ENCODE data around the gene TBCK.

Gene TBCK

DNA sequence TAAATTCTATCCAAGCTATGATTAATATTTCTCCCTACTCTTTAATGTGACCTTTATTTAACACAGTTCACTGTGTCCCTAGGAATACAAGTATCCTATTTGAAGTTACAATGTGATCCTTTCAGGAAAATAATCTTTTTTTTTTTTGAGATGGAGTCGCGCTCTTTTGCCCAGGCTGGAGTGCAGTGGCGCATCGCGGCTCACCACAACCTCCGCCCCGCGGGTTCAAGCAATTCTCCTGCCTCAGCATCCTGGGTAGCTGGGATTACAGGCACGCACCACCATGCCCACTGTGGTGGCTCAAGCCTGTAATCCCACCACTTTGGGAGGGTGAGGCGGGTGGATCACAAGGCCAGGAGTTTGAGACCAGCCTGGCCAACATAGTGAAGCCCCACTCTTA lies 21.9 kb downstream of the TBCK start:
- Histone ChIP-seq H3K4me2 (no peak overlapping the region), H3K4me3 (no peak overlapping the region), H3K4me1 (no peaks in the 10 kb centered on the region), H3K36me3 (peaks cover 62% of the 10 kb centered on the region), H3K9me3 (no peaks in the 10 kb centered on the region), H4K20me1 (no peaks in the 10 kb centered on the region), H3K27me3 (no peaks in the 10 kb centered on the region), H3K27ac (no peak overlapping the region), H3K9ac (no peak overlapping the region)
- TF ChIP-seq Cebpa-rat (IDR thresholded peaks at IDR 0.05), result no peak

- no peak for TF ChIP-seq Cebpa-rat (IDR thresholded peaks at IDR 0.05)
- H3K4me3 ChIP-seq, result no peak overlapping the region
- peaks cover 66% of the 10 kb centered on the region for H3K36me3 ChIP-seq
- H4K20me1 ChIP-seq, result no peaks in the 10 kb centered on the region
- no peak overlapping the region for H3K27ac ChIP-seq
- no peak overlapping the region for H3K9ac ChIP-seq
- no peak overlapping the region for H3K4me2 ChIP-seq
- H3K27me3 ChIP-seq, result no peaks in the 10 kb centered on the region
- no peaks in the 10 kb centered on the region for H3K4me1 ChIP-seq
- H3K9me3 ChIP-seq, result no peaks in the 10 kb centered on the region
These were observed 24.3 kb downstream of the TBCK start for GRCh38 chr4:106291678-106292077.

DNA sequence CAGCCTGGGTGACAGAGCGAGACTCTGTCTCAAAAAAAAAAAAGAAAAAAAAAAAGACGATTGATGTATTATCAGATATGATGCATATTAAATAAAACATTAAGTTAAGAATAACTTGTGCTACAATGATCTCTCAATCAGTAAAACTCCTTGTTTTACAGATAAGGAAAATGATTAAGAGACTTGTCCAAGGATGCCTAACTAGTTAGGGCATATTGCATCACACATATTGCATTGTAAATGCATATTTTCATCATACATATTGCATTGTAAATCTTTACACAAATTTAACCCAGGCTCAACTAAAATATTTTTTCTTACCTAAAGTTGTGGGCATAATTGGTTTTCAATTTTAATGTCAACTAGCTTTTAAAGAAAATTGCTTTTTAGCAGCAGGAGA lies 26.3 kb downstream of the TBCK start:
- Histone ChIP-seq H3K9ac (no peak overlapping the region), H4K20me1 (no peaks in the 10 kb centered on the region), H3K9me3 (no peaks in the 10 kb centered on the region), H3K27me3 (no peaks in the 10 kb centered on the region), H3K4me2 (no peak overlapping the region), H3K27ac (no peak overlapping the region), H3K36me3 (peaks cover 55% of the 10 kb centered on the region), H3K4me3 (no peak overlapping the region), H3K4me1 (no peaks in the 10 kb centered on the region)
- TF ChIP-seq Cebpa-rat (IDR thresholded peaks at IDR 0.05), result no peak

GRCh38 chr4:106287353-106287969 lies 28.5 kb downstream of the TBCK start:
- H3K4me1 ChIP-seq, result no peaks in the 10 kb centered on the region
- H3K4me3 ChIP-seq, result no peak overlapping the region
- peaks cover 39% of the 10 kb centered on the region for H3K36me3 ChIP-seq
- no peaks in the 10 kb centered on the region for H3K27me3 ChIP-seq
- TF ChIP-seq Cebpa-rat (IDR thresholded peaks at IDR 0.05), result no peak
- no peaks in the 10 kb centered on the region for H4K20me1 ChIP-seq
- no peak overlapping the region for H3K9ac ChIP-seq
- H3K4me2 ChIP-seq, result no peak overlapping the region
- H3K9me3 ChIP-seq, result no peaks in the 10 kb centered on the region
- no peak overlapping the region for H3K27ac ChIP-seq

GRCh38 chr4:106286611-106287010 lies 29.4 kb downstream of the TBCK start:
- no peaks in the 10 kb centered on the region for H3K4me1 ChIP-seq
- no peak overlapping the region for H3K27ac ChIP-seq
- peaks cover 36% of the 10 kb centered on the region for H3K36me3 ChIP-seq
- H3K4me3 ChIP-seq, result no peak overlapping the region
- no peak overlapping the region for H3K4me2 ChIP-seq
- H3K9ac ChIP-seq, result no peak overlapping the region
- no peaks in the 10 kb centered on the region for H4K20me1 ChIP-seq
- no peaks in the 10 kb centered on the region for H3K9me3 ChIP-seq
- H3K27me3 ChIP-seq, result no peaks in the 10 kb centered on the region
- no peak for TF ChIP-seq Cebpa-rat (IDR thresholded peaks at IDR 0.05)

DNA sequence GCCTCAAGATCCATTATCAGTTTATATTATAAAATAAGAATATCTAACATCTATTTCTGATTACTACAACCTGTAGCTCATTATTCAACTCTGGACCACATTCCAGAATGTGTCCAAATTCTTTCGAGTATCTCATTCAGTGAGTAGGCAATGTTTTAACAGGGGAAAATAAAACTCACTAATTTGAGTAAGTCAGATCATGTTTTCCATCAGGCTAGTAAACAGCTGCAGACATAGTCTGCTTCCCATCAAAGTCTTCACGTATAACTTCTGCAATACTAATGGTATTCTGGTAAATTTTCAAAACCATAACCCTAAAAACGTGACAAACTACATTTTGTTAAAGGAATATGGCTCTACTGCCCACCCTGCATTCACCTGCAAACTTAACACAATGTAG lies 31.8 kb downstream of the TBCK start:
- Histone ChIP-seq H3K27ac (no peak overlapping the region), H3K9ac (no peak overlapping the region), H3K4me1 (no peaks in the 10 kb centered on the region), H3K4me3 (no peak overlapping the region), H3K4me2 (no peak overlapping the region), H4K20me1 (no peaks in the 10 kb centered on the region), H3K27me3 (no peaks in the 10 kb centered on the region), H3K9me3 (no peaks in the 10 kb centered on the region), H3K36me3 (peaks cover 24% of the 10 kb centered on the region)
- TF ChIP-seq Cebpa-rat (IDR thresholded peaks at IDR 0.05), result no peak

- H4K20me1 ChIP-seq, result no peaks in the 10 kb centered on the region
- H3K4me1 ChIP-seq, result no peaks in the 10 kb centered on the region
- H3K9me3 ChIP-seq, result no peaks in the 10 kb centered on the region
- TF ChIP-seq Cebpa-rat (IDR thresholded peaks at IDR 0.05), result no peak
- H3K4me3 ChIP-seq, result no peak overlapping the region
- no peak overlapping the region for H3K4me2 ChIP-seq
- H3K36me3 ChIP-seq, result peaks cover 16% of the 10 kb centered on the region
- no peak overlapping the region for H3K9ac ChIP-seq
- no peak overlapping the region for H3K27ac ChIP-seq
- no peaks in the 10 kb centered on the region for H3K27me3 ChIP-seq
These were observed 38.8 kb downstream of the TBCK start for GRCh38 chr4:106277140-106277675.

DNA sequence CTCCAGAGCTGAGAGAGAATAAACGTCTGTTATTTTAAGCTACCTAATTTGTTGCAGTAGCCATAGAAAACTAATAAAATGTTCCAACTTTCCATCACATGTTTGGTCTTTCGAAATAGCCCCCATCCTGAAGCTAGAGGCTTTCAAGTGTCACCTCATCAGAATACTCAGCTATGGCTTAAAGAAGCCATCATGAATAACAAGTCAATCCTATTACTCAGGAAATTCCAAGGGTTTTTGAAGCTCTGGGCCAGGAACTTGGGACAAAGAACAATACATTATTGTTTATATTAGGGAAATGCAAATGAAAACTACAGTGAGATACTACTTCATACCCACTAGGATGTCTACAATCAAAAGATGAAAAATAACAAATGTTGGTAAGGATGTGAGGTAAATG lies 42.2 kb downstream of the TBCK start:
- Histone ChIP-seq H3K27ac (no peak overlapping the region), H3K4me2 (no peak overlapping the region)

DNA sequence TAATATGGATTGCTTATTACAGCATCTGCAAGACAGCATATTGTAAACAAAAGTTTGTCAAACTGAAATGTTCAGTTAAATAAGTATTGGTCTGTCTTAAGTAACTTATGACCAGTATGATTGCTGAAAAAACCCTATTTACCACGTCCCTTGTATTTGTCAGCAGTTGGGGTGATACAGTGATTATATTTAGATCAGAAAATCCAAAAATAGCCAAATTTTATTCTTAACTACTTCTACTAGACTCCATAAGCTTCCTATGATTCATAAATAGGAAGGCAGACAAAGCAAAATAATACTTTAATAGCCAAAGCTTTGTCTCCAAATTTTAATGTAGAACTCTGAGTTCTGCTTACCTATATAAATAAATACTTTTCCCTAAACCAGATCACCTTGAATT lies 45.3 kb downstream of the TBCK start:
- no peak overlapping the region for H3K9ac ChIP-seq
- no peak overlapping the region for H3K4me3 ChIP-seq
- H3K4me1 ChIP-seq, result no peaks in the 10 kb centered on the region
- peaks cover 11% of the 10 kb centered on the region for H3K36me3 ChIP-seq
- H4K20me1 ChIP-seq, result 0 out of 2 replicates have a peak, but pooled peaks cover 1% of the 10 kb centered on the region
- H3K27ac ChIP-seq, result no peak overlapping the region
- H3K27me3 ChIP-seq, result no peaks in the 10 kb centered on the region
- no peak overlapping the region for H3K4me2 ChIP-seq
- no peak for TF ChIP-seq Cebpa-rat (IDR thresholded peaks at IDR 0.05)
- no peaks in the 10 kb centered on the region for H3K9me3 ChIP-seq

More for the DNA sequence above, 42.2 kb downstream of the TBCK start:
- Histone ChIP-seq H3K9me3 (no peaks in the 10 kb centered on the region), H3K27me3 (no peaks in the 10 kb centered on the region), H4K20me1 (no peaks in the 10 kb centered on the region), H3K4me1 (no peaks in the 10 kb centered on the region), H3K4me3 (no peak overlapping the region), H3K9ac (no peak overlapping the region), H3K36me3 (peaks cover 11% of the 10 kb centered on the region)
- TF ChIP-seq Cebpa-rat (IDR thresholded peaks at IDR 0.05), result no peak

DNA sequence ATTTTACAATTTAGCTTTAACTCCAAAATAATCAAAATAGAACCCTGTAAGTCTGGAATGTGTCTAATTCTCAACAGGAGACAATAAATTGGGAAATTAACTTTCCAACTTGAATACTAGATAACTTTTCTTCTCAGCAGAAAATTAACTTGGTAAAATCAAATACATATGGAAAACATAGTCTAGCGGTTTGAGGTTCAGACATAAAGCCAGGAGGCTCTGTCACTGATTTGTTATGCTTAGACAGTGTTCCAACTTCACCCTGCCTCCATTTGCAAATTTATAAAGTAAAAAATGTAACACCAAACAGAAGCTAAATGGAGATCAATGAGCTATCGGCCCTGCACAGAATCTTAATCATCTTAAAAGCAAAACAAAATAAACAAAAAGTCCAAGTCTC lies 46.3 kb downstream of the TBCK start:
- H3K9me3 ChIP-seq, result no peaks in the 10 kb centered on the region
- no peak for TF ChIP-seq Cebpa-rat (IDR thresholded peaks at IDR 0.05)
- no peak overlapping the region for H3K4me2 ChIP-seq
- no peak overlapping the region for H3K27ac ChIP-seq
- H3K4me3 ChIP-seq, result no peak overlapping the region
- peaks cover 9% of the 10 kb centered on the region for H3K36me3 ChIP-seq
- H3K9ac ChIP-seq, result no peak overlapping the region
- no peaks in the 10 kb centered on the region for H3K27me3 ChIP-seq
- 0 out of 2 replicates have a peak, but pooled peaks cover 11% of the 10 kb centered on the region for H4K20me1 ChIP-seq
- H3K4me1 ChIP-seq, result no peaks in the 10 kb centered on the region
